Measurements from ENCODE around the gene TMEM231.
A peak's percentile ranks its signal among the peaks of the same experiment; 100 is the strongest.

The TMEM231 gene

GRCh38 chr16:75502916-75503605, 53.0 kb downstream of the TMEM231 start:
- TF ChIP-seq, protein P1, sequence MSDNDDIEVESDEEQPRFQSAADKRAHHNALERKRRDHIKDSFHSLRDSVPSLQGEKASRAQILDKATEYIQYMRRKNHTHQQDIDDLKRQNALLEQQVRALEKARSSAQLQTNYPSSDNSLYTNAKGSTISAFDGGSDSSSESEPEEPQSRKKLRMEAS (IDR thresholded peaks at IDR 0.05), result no peak
- TF ChIP-seq EP300 (IDR thresholded peaks at IDR 0.05; ENCODE audit: borderline replicate concordance) (no peak), ZBTB7A (IDR thresholded peaks at IDR 0.05; ENCODE audit: low read depth) (no peak), EGR1 (IDR thresholded peaks at IDR 0.05) (no peak), CEBPB (IDR thresholded peaks at IDR 0.05) (no peak), REST (IDR thresholded peaks at IDR 0.05; ENCODE audit: low read depth) (no peak), TAF1 (IDR thresholded peaks at IDR 0.05; ENCODE audit: low read depth) (no peak), TEAD4 (IDR thresholded peaks at IDR 0.05) (no peak), RAD21 (IDR thresholded peaks at IDR 0.05; ENCODE audit: low read depth) (no peak), NFIC (IDR thresholded peaks at IDR 0.05) (no peak), TCF12 (IDR thresholded peaks at IDR 0.05; ENCODE audit: low read depth) (no peak), YY1 (IDR thresholded peaks at IDR 0.05; ENCODE audit: low read depth) (no peak), FOXM1 (IDR thresholded peaks at IDR 0.05; ENCODE audit: borderline replicate concordance, low read depth) (no peak), USF1 (IDR thresholded peaks at IDR 0.05) (no peak), CREB1 (IDR thresholded peaks at IDR 0.05; ENCODE audit: low read depth) (no peak)

DNA sequence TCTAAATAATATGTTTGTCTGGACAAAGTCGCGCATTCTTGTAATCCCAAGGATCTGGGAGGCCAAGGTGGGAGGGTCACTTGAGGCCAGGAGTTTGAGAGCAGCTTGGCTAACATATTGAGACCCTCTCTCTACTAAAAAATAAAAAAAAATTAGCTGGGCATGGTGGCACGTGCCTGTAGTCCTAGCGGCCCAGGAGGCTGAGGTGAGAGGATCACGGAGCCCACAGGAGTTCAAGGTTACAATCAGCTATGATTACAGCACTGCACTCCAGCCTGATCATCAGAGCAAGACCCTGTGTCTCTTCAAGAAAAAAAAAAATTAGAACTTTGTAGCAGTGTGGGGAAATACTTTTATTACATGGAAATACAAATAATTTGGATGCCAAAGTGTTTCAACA, 54.7 kb downstream of the TMEM231 start:
- TF ChIP-seq TEAD4 (IDR thresholded peaks at IDR 0.05) (no peak), EGR1 (IDR thresholded peaks at IDR 0.05) (no peak), FOXM1 (IDR thresholded peaks at IDR 0.05; ENCODE audit: borderline replicate concordance, low read depth) (no peak), EP300 (IDR thresholded peaks at IDR 0.05; ENCODE audit: borderline replicate concordance) (no peak), REST (IDR thresholded peaks at IDR 0.05; ENCODE audit: low read depth) (no peak), ZBTB7A (IDR thresholded peaks at IDR 0.05; ENCODE audit: low read depth) (no peak), USF1 (IDR thresholded peaks at IDR 0.05) (no peak), CEBPB (IDR thresholded peaks at IDR 0.05) (no peak), TAF1 (IDR thresholded peaks at IDR 0.05; ENCODE audit: low read depth) (no peak), RAD21 (IDR thresholded peaks at IDR 0.05; ENCODE audit: low read depth) (no peak), NFIC (IDR thresholded peaks at IDR 0.05) (no peak), CREB1 (IDR thresholded peaks at IDR 0.05; ENCODE audit: low read depth) (no peak), YY1 (IDR thresholded peaks at IDR 0.05; ENCODE audit: low read depth) (no peak), TCF12 (IDR thresholded peaks at IDR 0.05; ENCODE audit: low read depth) (no peak)
- TF ChIP-seq, protein P1 (IDR thresholded peaks at IDR 0.05), result no peak

GRCh38 chr16:75498605-75499322, 57.3 kb downstream of the TMEM231 start:
- TF ChIP-seq NFIC (IDR thresholded peaks at IDR 0.05), result peak; percentile 76

- TF ChIP-seq NFIC (IDR thresholded peaks at IDR 0.05) (no peak), EP300 (IDR thresholded peaks at IDR 0.05; ENCODE audit: borderline replicate concordance) (no peak), ZBTB7A (IDR thresholded peaks at IDR 0.05; ENCODE audit: low read depth) (no peak), TEAD4 (IDR thresholded peaks at IDR 0.05) (no peak), USF1 (IDR thresholded peaks at IDR 0.05) (no peak), RAD21 (IDR thresholded peaks at IDR 0.05; ENCODE audit: low read depth) (no peak), TAF1 (IDR thresholded peaks at IDR 0.05; ENCODE audit: low read depth) (no peak), CREB1 (IDR thresholded peaks at IDR 0.05; ENCODE audit: low read depth) (no peak), REST (IDR thresholded peaks at IDR 0.05; ENCODE audit: low read depth) (no peak), TCF12 (IDR thresholded peaks at IDR 0.05; ENCODE audit: low read depth) (no peak), YY1 (IDR thresholded peaks at IDR 0.05; ENCODE audit: low read depth) (no peak), CEBPB (IDR thresholded peaks at IDR 0.05) (no peak), EGR1 (IDR thresholded peaks at IDR 0.05) (no peak), FOXM1 (IDR thresholded peaks at IDR 0.05; ENCODE audit: borderline replicate concordance, low read depth) (no peak)
- TF ChIP-seq, protein P1 (IDR thresholded peaks at IDR 0.05), result no peak
Observed at GRCh38 chr16:75497558-75497957, 58.5 kb downstream of the TMEM231 start.
